SU-DHL-6 (cell line): ENCODE measurements around the gene SELENOK.

ENCODE experiments used
- H2AFZ ChIP-seq: fragments of 200-600 bp; sonication (generic); 2 replicates; pipeline ENCODE4 v1.6.1; 2014; ENCODE audit warnings: low read depth, mild to moderate bottlenecking, moderate library complexity, mixed read lengths, antibody characterized with exemption, low read length; ENCODE audit not compliant: severe bottlenecking
- H3F3A ChIP-seq: fragments of 200-600 bp; shearing (Covaris generic); 2 replicates; pipeline ENCODE4 v1.6.0; 2016; ENCODE audit warnings: antibody characterized with exemption, mild to moderate bottlenecking; ENCODE audit not compliant: insufficient read depth
- H3K27ac ChIP-seq: fragments of 200-600 bp; sonication (generic); 2 replicates; pipeline ENCODE4 v1.5.1; 2016; ENCODE audit warnings: low read depth, mild to moderate bottlenecking, low read length, moderate library complexity, mixed read lengths
- H3K27me3 ChIP-seq: fragments of 200-600 bp; sonication (generic), shearing (Covaris generic); 2 replicates; pipeline ENCODE4 v1.6.0; 2014; ENCODE audit warnings: mild to moderate bottlenecking, low read length
- H3K36me3 ChIP-seq: fragments of 200-600 bp; sonication (generic); 2 replicates; pipeline ENCODE4 v1.6.1; 2014; ENCODE audit warnings: mild to moderate bottlenecking, low read length, mixed read lengths
- H3K4me2 ChIP-seq: fragments of 300-600, 200-600 bp; shearing (Covaris generic), sonication (generic); 2 replicates; pipeline ENCODE4 v1.6.0; 2014; ENCODE audit warnings: low read length, low read depth, mild to moderate bottlenecking; ENCODE audit not compliant: poor library complexity, severe bottlenecking
- H3K4me3 ChIP-seq: fragments of 200-600 bp; sonication (generic); 2 replicates; pipeline ENCODE4 v1.5.1; 2014; ENCODE audit warnings: antibody characterized with exemption, low read length, mild to moderate bottlenecking, mixed read lengths; ENCODE audit not compliant: insufficient read depth, poor library complexity, severe bottlenecking
- H3K79me2 ChIP-seq: fragments of 200-600 bp; sonication (generic); 2 replicates; pipeline ENCODE4 v1.6.1; 2014; ENCODE audit warnings: mild to moderate bottlenecking, low read length, moderate library complexity; ENCODE audit not compliant: insufficient read depth
- H3K9ac ChIP-seq: fragments of 200-600 bp; sonication (generic); 2 replicates; pipeline ENCODE4 v1.7.0; 2014; ENCODE audit warnings: mild to moderate bottlenecking, low read length
- H3K9me2 ChIP-seq: fragments of 200-600 bp; sonication (generic); replicated peaks from 2 replicates; pipeline ENCODE4 v1.6.1; 2014; ENCODE audit warnings: low read length; ENCODE audit not compliant: insufficient read depth
- H3K9me3 ChIP-seq: fragments of 200-600 bp; sonication (generic); 2 replicates; pipeline ENCODE4 v1.6.1; 2014; ENCODE audit warnings: low read length, mixed read lengths; ENCODE audit not compliant: insufficient read depth
- H4K20me1 ChIP-seq: fragments of 200-600 bp; sonication (generic); 2 replicates; pipeline ENCODE4 v1.6.1; 2014; ENCODE audit warnings: low read depth, mild to moderate bottlenecking, antibody characterized with exemption, low read length, moderate library complexity, mixed read lengths
- CTCF ChIP-seq: fragments of 200-600 bp; sonication (generic); IDR thresholded peaks from one replicate; pipeline ENCODE4 v1.5.1; 2017; ENCODE audit warnings: antibody characterized with exemption, mild to moderate bottlenecking, low read length, moderate library complexity; ENCODE audit not compliant: insufficient read depth, poor library complexity, severe bottlenecking
- EZH2phosphoT487 ChIP-seq: fragments of 200-600 bp; sonication (generic), shearing (Covaris generic); conservative IDR thresholded peaks from 2 replicates; pipeline ENCODE4 v1.6.1; 2018; ENCODE audit warnings: mild to moderate bottlenecking, antibody characterized with exemption, low read length, moderate library complexity, mixed read lengths

SELENOK gene

GRCh38 chr3:53887446-53887845 lies 4.2 kb downstream of the SELENOK start:
- Histone ChIP-seq H2AFZ (no peak overlapping the region), H3K27me3 (no peaks in the 10 kb centered on the region), H3K9ac (no peak overlapping the region), H3K27ac (no peak overlapping the region), H3K79me2 (peaks cover 45% of the 10 kb centered on the region), H3K36me3 (0 out of 2 replicates have a peak, but pooled peaks cover 15% of the 10 kb centered on the region), H3K9me3 (no peaks in the 10 kb centered on the region), H4K20me1 (no peaks in the 10 kb centered on the region; the same call in 1 of the 2 replicates), H3K4me2 (no peak overlapping the region), H3K9me2 (no peaks in the 10 kb centered on the region), H3K4me3 (no peak overlapping the region), H3F3A (peaks cover 14% of the 10 kb centered on the region)
- TF ChIP-seq CTCF (no peak), EZH2phosphoT487 (no peak)

GRCh38 chr3:53885239-53885638 lies 6.4 kb downstream of the SELENOK start:
- Histone ChIP-seq H4K20me1 (no peaks in the 10 kb centered on the region), H3K9me3 (no peaks in the 10 kb centered on the region), H3K4me3 (no peak overlapping the region), H3K36me3 (0 out of 2 replicates have a peak, but pooled peaks cover 15% of the 10 kb centered on the region), H3K27me3 (no peaks in the 10 kb centered on the region), H3K4me2 (no peak overlapping the region), H3K9ac (no peak overlapping the region), H3F3A (peaks cover 14% of the 10 kb centered on the region), H3K9me2 (no peaks in the 10 kb centered on the region), H3K27ac (no peak overlapping the region), H3K79me2 (peaks cover 44% of the 10 kb centered on the region), H2AFZ (no peak overlapping the region)
- no peak for TF ChIP-seq EZH2phosphoT487
- no peak for TF ChIP-seq CTCF

- Histone ChIP-seq H4K20me1 (no peaks in the 10 kb centered on the region), H3K27ac (no peak overlapping the region), H3K9me2 (no peaks in the 10 kb centered on the region), H3K9me3 (no peaks in the 10 kb centered on the region), H3K4me3 (no peak overlapping the region), H3K9ac (no peak overlapping the region), H3K36me3 (peaks cover 20% of the 10 kb centered on the region; the same call in 1 of the 2 replicates), H3K27me3 (no peaks in the 10 kb centered on the region), H3K79me2 (peaks cover 38% of the 10 kb centered on the region), H3K4me2 (no peak overlapping the region), H2AFZ (no peak overlapping the region), H3F3A (peaks cover 14% of the 10 kb centered on the region)
- no peak for TF ChIP-seq CTCF
- no peak for TF ChIP-seq EZH2phosphoT487
Measured at GRCh38 chr3:53884623-53885022, 7.0 kb downstream of the SELENOK start.

- peaks cover 14% of the 10 kb centered on the region for H3F3A ChIP-seq
- no peaks in the 10 kb centered on the region for H3K27me3 ChIP-seq
- H3K9ac ChIP-seq, result no peak overlapping the region
- no peak overlapping the region for H2AFZ ChIP-seq
- no peaks in the 10 kb centered on the region for H4K20me1 ChIP-seq
- H3K36me3 ChIP-seq, result peaks cover 36% of the 10 kb centered on the region; the same call in 1 of the 2 replicates
- no peak overlapping the region for H3K4me2 ChIP-seq
- TF ChIP-seq CTCF (no peak), EZH2phosphoT487 (no peak)
- H3K4me3 ChIP-seq, result no peak overlapping the region
- H3K9me3 ChIP-seq, result no peaks in the 10 kb centered on the region
- H3K79me2 ChIP-seq, result peaks cover 21% of the 10 kb centered on the region
- no peak overlapping the region for H3K27ac ChIP-seq
- H3K9me2 ChIP-seq, result no peaks in the 10 kb centered on the region
Measured at GRCh38 chr3:53883008-53883407, 8.7 kb downstream of the SELENOK start.
